CMK (cell line): ENCODE measurements around the gene OR2T33.
"Not testable (repeated sequence)": the region's sequence is repeated elsewhere in the genome, so short reads cannot be mapped to it uniquely, and the experiment has no call there.

ENCODE experiments used
- DNase-seq: peaks from one replicate; pipeline ENCODE4 v3.0.0-alpha.2; 2010; ENCODE audit warnings: low read depth

The OR2T33 gene

GRCh38 chr1:248277876-248278275 is at the start of gene OR2T33:
Gene OR2T33, minus strand, starts transcription at chr1:248277976. Its CDS starts 4,162 bp downstream, at chr1:248273814.
- DNase-seq = no peak

- no peak for DNase-seq
These were observed 46.7 kb upstream of the OR2T33 start, which contains the start of gene OR2M7 for GRCh38 chr1:248324468-248324867. Gene OR2M7, minus strand, starts transcription at chr1:248324568. Its CDS starts 0 bp downstream, at chr1:248324568.

GRCh38 chr1:248316796-248317195 is 39.0 kb upstream of the OR2T33 start:
- no peak for DNase-seq

GRCh38 chr1:248306740-248307139 is 29.0 kb upstream of the OR2T33 start:
- not testable (repeated sequence) for DNase-seq

GRCh38 chr1:248306103-248306502 is 28.3 kb upstream of the OR2T33 start:
- no peak for DNase-seq

- DNase-seq = not testable (repeated sequence)
These were observed 27.9 kb upstream of the OR2T33 start for GRCh38 chr1:248305672-248306071.

- DNase-seq = no peak
These were observed 25.5 kb upstream of the OR2T33 start, which contains the start of gene OR2T12 for GRCh38 chr1:248303324-248303723. Gene OR2T12, minus strand, starts transcription at chr1:248303424. Its CDS starts 7,846 bp downstream, at chr1:248295578.

GRCh38 chr1:248288391-248288790 is 10.6 kb upstream of the OR2T33 start:
- DNase-seq = no peak

GRCh38 chr1:248273225-248273624 is 4.6 kb downstream of the OR2T33 start:
- not testable (repeated sequence) for DNase-seq

GRCh38 chr1:248268178-248268577 is 9.6 kb downstream of the OR2T33 start:
- no peak for DNase-seq

GRCh38 chr1:248259309-248259708 is 18.5 kb downstream of the OR2T33 start:
- not testable (repeated sequence) for DNase-seq

GRCh38 chr1:248243204-248243603 is 34.6 kb downstream of the OR2T33 start:
- DNase-seq = peak; percentile 29

GRCh38 chr1:248239478-248239877 is 38.3 kb downstream of the OR2T33 start:
- no peak for DNase-seq

- no peak for DNase-seq
These were observed 46.7 kb downstream of the OR2T33 start, which contains the start of gene OR2M4 for GRCh38 chr1:248231117-248231516. Gene OR2M4, plus strand, starts transcription at chr1:248231417. Its CDS starts 7,512 bp downstream, at chr1:248238929.

- no peak for DNase-seq
These were observed 48.3 kb downstream of the OR2T33 start for GRCh38 chr1:248229360-248229908.

- DNase-seq = no peak
These were observed 52.2 kb downstream of the OR2T33 start for GRCh38 chr1:248225537-248225936.
